NCI-H1694 (cell line): ENCODE data around the gene CCT5.

Source experiments
- DNase-seq: peaks from one replicate; lab custom pipeline; 2025; lab: John Stamatoyannopoulos, UW

CCT5 gene

DNA sequence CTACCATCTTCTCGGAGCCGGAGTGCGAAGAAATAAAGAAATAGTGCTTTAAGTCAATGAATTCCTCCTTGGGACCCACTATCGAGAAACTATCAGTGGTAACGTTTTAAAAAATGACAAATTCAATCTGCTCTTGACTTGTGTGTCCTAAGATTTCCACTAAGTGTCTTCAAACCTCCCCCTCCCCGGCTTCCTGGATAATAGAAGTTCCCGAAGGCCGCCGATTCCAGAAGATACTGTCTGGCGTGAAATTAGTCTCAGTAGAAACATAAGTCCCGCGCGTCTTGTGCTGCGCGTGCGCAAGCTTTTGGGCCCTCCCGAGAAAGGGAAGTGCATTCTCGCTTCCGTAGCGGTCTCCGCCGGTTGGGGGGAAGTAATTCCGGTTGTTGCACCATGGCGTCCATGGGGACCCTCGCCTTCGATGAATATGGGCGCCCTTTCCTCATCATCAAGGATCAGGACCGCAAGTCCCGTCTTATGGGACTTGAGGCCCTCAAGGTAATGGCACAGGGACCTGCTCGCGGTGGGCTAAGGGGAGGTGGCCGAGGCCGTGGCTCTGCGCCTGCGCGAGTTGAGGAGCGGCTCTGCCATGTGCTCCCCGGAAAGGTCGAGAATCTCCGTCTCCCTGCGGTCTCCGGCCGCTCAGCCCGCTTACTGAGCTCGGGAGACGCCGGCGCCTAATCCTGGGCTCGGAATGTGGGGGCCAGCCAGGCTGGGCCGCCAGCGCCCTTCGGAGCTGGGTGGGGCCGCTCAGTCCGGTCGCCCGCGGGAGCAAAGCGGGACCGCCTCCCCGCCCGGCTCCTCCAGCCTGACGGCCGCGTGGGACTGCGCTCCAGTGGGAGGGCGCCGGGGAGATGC lies at the start of gene CCT5:
CCT5 (plus strand) TSS at position 333 of the 858 bp plus-strand sequence; CDS start at position 394, 61 bp downstream.
- peak; percentile 98 for DNase-seq

DNA sequence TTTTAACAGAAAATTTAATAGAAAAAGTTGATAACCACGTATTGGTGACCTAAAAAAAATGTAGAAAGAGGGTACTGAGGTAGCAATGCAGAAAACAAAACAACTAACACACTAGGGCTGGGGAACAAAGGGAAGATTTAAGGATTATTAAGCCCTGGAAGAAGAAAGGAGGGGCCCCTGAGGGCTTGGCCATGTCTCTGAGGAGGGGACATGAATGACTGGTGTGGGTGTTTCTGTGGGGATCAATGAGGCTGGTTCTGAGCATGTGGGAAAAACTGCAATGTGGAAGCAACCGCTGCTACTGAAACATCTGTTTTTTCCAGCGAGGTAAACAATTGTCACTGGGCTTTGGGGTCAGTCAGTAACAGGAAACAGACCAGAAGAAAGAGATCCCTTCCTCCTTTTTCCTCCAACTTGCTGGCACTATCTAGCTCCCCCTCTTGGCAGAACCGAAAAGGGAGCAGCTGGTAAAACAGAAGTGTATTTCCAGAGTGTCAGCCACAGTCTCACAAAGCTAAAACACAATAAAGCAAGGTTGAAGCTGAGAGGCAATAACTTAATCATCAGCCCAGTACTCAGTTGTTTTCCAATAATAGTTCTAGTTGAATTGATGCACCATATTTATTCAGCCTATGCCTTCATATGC lies 48.7 kb upstream of the CCT5 start:
- no peak for DNase-seq

DNA sequence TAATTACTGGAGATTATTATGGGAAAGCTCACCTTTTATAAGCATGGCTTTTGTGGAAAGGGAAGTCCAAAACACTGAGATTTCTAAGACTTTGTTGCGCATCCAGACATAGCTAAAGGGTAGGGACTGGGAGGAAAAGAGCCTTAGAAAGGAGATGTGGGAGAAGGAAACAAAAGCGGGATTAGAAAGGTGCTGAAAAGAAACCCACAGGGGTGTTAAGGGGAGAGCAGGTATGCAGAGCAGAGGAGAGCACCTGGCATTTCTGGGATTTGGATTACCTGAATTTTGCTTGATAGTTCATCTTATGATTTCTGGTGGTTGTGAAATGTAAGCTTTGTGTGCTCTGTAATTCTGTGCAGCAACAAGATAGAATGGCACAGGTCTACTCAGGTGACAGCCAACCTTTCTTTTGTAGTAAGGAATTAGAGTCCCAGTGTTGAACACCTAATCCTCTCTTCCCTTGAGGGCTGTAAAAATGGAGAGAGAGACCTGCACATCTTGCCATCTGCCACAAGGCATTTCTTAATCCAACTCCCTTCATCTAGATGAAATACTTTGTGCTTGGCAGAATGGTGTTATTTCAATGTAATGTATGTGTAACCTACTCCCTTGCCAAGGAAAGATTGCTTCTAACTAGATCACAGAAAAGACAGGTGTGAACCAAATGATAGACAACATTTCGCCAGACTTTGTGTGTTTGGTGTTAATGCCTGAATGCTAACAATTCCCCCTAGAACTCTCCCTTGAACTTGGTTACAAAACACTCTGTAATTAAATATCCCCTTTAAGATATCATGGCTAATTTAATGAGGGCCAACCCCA lies 47.8 kb upstream of the CCT5 start:
- no peak for DNase-seq

DNA sequence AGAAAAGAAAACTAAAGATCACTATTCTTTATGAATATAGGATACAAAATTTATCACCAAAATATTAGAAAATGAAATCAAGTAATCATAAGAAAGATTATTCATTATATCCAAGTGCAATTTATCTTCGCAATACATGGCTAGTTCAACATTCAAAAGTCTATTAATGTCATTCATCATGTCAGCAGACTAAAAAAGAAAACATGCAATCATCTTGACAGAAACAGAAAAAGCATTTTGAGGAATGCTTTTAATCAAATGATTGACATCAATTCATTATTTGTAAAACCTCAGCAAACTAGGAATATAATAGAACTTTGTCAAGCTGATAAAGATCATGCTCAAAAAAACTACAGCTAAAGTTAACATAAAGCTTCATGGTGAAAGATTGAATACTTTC lies 41.1 kb upstream of the CCT5 start:
- DNase-seq = no peak

DNA sequence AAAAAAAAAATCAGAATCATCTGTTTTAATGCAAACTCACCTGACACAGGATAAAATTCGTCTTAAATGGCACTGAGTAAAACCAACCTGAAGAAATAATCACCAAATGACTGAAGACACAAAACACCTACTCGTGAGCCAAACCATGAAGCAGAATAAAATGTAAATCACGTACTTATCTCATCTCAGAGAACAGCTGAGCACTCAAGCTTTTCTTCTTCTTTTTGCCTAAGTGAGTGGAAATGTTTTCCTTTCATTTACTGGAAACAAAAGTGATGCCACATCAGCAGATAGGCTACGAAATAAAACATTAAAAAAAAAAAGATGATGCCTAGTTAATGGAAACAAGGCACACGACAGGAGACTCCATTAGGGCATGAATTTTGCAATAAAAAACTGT lies 36.8 kb upstream of the CCT5 start:
- DNase-seq = no peak

DNA sequence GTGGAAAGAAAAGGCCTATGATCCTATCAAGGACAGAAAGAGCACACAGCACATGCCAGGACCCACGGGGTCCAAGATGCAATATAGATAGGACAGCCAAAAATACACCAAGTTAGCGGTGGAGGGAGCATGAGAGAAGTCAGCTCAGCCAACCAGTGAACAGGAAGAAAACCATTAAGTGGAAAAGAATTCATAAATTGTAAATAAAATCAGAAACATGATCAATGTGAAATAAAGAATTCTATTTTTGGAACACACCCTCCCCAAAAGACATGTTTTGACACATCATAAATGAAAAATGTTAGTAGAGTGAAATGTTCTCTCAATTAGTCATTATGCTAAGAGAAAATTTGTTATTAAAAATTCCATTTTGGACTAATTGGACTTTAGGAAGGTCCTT lies 36.0 kb upstream of the CCT5 start:
- no peak for DNase-seq

DNA sequence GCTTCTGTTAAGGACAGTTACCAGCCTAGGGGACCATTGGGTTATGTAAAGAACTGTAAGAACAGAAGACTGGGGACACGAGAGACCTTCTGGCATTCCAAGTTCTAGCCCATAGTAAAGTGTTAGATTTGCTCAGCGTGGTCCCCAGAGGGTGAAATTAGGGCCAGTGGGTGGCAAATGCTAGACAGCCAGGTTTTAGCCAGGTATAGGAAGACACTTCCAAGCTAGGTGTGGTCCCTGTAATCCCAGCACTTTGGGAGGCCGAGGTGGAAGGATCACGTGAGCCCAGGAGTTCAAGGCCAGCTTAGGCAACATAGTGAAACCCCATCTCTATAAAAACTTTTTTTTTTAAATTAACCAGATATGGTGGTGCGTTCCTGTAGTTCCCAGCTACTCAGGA lies 34.7 kb upstream of the CCT5 start:
- DNase-seq = no peak

DNA sequence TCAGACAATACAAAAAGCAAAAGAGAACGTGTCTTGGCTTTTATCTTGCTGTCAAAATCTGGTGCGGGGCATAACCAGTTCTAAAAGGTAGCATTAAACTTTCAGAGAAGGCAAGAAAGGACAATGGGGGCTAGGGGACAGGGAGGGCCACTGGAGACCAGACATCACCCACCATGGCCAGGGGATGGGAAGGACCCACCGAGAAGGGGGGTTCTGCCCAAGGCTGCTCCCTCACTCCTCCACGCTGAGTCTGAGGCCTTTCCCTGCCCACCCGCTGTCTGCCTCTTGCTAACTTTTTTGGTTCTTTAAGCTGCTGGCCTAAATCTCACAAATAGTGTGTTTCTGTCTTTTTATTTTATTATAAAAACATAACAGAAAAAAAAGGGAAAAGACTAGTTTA lies 34.0 kb upstream of the CCT5 start:
- no peak for DNase-seq

DNA sequence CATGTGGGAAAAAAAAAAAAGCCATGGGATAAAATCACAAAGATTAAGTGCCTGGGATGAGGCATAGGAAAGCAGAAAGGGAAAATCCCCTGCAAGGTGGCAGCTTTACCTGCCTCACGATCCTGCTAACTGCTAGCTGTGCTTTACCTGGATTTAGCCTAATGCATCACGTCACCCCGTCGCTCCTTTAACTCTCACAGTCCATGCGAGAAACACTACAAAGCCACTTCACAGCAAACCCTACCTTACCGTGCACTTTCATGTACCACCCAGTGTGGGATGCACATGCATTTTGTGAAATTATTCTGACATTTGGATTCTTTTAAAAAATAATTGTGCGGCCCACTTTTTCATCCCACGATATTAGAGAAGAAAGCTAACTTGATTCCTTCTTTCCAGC lies 31.4 kb upstream of the CCT5 start:
- no peak for DNase-seq

DNA sequence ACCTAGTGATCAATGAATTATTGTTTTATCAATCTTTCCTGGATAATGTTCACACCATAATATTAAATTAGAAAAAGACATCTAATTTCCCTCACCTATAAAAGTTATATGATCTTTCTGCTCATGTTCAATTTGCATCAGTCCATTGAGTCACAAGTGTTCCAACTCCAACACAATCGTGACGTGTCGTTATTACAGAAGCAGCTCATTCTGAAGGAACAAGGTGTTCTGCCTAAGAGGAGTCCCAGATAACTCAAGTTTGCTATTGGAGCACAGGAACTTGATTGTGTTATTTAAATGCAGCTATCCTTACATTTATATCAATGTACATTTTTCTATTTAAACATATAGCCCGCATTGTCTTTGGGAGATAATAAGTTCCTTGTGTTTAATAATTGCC lies 31.0 kb upstream of the CCT5 start:
- DNase-seq = no peak

DNA sequence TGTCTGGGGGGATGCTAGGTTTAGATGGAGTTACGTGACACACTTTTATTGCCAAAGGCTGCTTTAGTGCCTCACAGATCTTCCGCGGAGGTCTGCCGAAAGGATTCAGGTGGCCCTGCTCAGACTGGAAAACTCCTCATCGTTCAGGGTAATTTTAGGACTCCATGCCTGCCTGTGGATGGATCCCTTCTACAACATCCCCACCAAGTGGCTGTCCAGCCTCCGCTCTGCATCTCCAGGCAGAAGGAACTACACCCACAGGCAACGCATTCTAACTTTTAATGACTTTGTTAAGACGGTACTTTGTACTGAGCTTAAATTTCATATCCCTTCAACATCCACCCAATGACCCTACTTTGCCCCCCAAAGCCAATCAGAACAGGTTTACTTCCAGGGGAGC lies 29.8 kb upstream of the CCT5 start:
- DNase-seq = no peak

DNA sequence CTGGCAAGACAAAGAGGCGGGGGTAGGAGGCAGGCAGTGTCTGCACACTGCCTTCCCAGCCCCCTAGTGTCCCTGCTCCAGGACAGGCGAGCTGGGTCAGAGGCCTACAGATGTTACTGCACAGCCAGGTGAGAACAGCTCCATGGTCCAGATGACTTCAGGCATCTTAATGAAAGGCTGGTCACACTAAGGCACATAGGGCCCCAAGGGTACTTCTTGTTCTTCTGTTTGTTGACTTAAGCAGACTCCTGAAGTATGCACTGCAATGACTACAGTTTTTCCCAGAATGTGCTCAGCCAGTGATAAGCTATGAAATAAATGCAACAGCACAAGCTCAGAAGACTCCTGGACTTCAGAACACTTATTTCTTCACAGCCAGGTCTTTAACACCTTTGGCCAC lies 27.8 kb upstream of the CCT5 start:
- no peak for DNase-seq

DNA sequence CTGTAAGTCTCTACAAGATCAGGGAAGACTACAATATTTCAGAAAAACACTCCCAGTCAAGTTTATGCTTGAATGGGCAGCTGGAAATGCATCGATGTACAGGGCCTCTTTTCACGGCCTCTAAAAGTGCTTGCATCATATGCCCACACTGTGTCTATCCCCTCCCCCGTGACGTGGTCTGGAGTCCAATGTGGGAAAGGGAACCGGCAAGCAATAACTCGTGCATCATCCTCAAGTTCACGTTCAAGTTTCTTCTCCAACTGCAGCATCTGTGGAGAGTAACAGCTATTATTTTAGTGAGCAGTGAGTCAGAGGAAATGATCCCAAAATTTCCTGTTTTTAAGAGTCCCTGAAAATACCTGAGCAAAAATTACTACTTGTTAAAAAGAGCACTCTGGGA lies 22.7 kb upstream of the CCT5 start:
- no peak for DNase-seq

DNA sequence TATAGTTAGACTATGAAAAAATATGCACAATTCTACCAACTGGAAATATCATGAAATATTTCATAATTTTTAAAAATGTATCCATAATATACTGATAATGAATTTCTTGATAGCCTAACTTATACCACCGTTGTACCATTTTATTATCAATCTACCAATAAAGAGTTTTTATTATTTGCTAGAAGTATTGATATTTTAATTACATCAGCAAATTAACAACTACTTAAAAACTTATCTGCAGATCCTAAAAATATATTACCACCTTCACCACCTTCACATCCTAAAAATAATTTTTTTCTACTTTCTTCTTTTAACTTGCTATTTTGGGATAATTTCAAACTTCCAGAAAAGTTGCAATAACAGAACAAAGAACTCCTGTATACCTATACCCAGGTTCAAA lies 21.8 kb upstream of the CCT5 start:
- DNase-seq = no peak

DNA sequence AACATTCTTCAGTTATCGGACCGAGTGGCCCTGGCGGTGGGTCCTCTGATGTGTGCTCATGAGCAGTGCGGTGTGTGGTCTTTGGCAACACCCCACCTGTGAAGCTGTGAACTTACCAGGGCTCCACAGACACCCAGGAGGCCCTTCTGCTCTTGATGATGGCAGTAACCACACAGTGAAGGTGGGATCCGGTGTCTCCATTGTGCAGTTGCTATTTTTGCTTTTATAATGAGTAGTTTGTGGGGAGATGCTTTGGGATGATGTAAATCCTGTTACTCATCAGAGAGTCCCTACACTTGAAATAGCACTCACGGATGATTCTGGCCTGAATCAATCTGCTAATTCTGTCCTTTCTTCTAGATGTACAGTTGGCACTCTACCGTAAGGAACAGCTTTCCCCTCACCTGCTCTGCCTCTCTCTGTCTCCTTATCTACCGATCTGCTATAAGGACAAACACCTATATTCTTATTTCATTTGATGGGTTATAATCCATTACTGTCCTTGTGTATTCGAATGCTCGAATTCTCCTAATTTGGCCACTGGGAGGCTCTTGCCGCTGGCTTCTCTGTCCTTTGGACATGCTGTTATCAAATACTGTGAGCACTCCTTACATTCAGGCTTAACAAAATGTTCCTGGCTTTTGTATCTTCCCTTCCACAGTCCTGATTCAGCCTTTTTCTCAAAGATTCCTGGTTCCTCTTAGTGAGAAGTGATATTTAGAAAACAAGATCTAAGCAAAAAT lies 20.6 kb upstream of the CCT5 start:
- DNase-seq = no peak

DNA sequence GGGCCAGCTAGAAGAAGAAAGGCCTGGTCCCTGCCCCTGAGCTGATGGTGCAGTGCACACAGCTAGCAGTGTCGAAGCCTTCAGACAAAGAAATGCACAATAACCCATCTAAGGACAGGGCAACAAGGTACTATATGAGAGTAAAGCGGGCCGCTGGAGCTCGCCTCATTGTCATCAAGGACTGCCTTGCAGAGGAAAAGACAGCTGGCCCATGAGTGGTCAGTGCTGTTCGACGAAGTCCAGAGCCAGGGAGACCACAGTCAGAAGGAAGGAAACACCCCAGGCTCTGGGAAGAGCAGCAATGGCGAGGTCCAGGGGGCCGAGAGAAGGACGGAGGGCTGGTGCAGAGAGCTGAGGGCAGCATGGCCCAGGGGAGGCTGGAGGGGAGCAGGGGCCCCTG lies 17.7 kb upstream of the CCT5 start:
- DNase-seq = no peak

DNA sequence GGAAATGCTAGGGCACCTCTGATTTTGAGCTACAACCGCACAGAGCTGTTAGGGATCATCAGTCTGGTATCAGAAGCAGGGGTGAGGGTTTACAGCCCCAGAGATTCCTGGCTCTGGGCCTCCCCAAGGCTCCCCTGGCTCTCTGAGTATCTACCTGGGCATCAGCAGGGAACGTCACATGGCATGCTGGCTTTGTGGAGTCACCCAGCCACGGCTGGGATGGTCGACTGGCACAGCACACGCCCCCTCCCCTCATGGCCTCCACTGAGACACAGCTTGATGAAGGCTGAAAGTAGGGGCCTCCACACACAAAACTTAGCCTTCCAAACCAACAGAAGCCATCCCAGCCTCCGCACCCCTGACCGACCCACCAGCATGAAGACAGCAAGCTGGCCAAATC lies 17.1 kb upstream of the CCT5 start:
- DNase-seq = no peak

DNA sequence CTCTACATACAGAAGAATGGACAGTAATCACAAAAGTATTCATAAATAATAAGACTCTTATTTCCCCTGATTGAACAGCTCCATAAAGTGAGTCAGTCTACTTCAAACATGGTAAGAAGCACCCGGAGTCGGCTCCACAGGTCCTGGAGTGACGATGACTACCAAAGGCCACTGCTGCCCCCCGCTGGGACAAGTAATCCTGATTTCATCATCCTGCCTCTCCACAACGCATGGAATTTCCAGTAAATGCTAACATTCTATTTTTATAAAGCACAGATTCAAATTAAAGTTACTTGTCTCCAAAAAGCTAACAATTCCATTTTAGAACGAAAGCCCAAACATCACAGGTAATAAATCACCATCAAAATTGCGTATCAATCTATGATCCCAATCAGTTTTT lies 16.6 kb upstream of the CCT5 start:
- DNase-seq = no peak

DNA sequence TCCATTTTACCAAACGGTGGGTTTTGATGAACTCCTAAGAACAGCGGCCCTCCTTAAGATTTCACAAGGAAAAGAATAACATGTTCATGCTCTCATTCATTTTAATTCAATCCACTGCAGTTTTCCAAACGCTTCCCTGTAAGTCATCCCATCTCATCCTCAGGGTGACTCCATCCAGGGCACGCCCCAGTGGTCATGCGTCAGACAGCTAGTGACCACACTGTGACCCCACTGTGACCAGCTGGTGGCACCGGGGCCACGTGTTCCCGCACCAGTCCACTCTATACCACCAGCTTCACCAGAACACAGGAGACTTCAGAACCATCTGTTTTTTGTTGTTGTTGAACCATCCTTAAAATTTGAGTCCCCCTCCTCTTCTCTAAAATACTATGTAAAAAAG lies 14.7 kb upstream of the CCT5 start:
- no peak for DNase-seq

DNA sequence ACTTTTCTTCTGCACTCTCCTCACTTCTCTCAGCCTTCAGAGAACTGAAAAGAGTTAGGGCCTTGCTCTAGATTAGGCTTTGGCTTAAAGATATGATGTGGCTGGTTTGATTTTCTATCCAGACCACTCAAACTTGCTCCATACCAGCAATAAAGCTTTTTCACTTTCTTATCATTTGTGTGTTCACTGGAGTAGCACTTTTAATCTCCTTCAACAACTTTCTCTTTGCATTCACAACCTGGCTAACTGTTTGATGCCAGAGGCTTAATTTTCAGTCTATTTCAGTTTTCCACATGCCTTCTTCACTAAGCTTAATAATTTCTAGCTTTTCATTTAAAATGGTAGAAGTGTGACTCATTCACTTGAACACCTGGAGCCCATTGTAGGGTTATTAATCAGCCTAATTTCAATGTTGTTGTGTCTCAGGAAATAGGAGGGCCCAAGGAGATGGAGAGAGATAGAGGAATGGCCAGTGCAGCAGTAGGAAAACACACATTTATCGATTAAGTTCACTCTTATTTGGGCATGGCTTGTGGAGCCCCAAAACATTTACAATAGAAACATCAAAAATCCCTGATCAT lies 6.3 kb upstream of the CCT5 start:
- no peak for DNase-seq

DNA sequence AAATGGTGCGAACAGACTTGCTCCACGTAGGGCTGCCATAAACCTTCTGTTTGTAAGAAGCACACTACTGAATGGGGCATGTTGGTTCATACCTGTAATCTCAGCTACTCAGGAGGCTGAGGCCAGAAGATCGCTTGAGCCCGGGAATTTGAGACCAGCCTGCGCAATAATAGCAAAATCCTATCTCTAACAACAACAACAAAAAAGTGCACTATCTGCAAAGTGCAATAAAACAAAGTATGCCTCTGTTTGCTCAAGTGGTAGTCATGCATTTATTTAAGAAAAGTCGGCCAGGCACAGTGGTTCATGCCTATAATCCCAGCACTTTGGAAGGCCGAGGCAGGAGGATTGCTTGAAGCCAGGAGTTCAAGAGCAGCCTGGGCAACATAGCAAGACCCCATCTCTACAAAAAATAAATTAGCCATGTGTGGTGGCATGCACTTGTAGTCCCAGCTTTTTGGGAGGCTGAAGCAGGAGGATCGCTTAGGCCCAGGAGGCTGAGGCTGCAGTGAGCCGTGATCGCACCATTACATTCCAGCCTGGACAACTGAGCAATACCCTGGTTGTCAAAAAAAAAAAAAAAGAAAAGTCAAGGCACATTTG lies 5.6 kb upstream of the CCT5 start:
- no peak for DNase-seq
